ENCODE measurements around the gene CTSW.

DNA sequence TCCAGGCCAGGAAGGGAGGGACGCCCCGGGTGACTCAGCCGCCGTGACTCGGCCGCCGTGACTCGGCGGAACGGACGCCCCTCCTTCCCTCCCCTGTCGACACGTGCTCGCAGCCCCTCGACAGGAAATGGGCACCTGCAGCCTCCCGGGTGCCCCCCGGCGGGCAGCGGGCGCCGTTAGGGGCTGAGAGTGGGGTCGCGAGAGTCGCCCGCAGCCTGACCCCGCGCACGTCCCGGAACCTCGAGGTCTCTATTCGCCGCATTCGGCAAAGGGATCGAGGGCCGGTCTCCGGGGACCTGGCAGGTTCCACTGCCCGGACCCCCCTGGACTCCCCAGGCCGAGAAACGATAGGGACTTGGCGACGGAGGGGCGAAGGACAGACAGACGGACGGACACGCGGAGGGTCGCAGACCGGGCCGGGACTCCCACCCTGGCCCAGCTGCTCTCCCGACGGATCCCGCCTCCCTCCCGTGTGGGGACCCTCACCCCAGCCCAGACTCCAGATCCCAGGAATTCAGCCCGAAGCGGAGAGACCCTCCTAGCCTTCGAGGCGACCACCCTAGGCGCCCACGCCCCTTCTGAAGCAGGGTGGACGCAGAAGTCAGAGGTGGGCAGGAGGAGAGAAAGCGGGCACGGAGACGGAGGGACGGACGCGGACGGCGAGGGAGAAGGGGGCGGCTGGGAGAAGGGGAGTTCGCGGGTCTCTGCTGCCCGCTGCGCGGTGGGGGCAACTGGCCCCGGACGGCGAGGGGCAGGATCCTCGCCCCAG, 19.9 kb downstream of the CTSW start:
- TF ChIP-seq, protein P1, sequence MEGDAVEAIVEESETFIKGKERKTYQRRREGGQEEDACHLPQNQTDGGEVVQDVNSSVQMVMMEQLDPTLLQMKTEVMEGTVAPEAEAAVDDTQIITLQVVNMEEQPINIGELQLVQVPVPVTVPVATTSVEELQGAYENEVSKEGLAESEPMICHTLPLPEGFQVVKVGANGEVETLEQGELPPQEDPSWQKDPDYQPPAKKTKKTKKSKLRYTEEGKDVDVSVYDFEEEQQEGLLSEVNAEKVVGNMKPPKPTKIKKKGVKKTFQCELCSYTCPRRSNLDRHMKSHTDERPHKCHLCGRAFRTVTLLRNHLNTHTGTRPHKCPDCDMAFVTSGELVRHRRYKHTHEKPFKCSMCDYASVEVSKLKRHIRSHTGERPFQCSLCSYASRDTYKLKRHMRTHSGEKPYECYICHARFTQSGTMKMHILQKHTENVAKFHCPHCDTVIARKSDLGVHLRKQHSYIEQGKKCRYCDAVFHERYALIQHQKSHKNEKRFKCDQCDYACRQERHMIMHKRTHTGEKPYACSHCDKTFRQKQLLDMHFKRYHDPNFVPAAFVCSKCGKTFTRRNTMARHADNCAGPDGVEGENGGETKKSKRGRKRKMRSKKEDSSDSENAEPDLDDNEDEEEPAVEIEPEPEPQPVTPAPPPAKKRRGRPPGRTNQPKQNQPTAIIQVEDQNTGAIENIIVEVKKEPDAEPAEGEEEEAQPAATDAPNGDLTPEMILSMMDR (IDR thresholded peaks at IDR 0.05) = no peak; the same call in 1 of the 2 replicates
- TF ChIP-seq POLR2AphosphoS5 (IDR thresholded peaks at IDR 0.05; ENCODE audit: low read depth, low read length) (no peak), RAD21 (IDR thresholded peaks at IDR 0.05; ENCODE audit: low read length) (no peak)

Data from SK-N-SH (cell line).